Measurements from ENCODE around the gene PLEKHA8.

DNA sequence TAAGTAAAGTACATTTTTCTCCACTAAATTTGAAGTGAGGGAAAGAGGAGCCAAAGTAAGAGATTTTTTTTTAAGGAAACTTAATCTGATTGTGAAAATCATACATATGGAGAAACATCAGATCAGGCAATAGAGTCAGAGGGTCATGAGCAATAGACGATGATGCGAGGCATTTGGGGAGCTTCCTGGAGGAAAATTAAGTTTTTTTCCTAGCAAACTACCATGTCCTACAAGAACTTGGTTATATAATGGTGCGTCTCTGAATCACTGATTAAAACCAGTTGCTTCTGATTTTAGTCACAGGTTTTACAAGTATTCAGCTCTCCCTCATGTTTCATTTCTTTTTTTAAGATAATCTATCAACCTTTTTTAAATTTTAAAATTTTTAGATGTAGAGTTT lies 54.5 kb downstream of the PLEKHA8 start:
- TF ChIP-seq, protein P1, sequence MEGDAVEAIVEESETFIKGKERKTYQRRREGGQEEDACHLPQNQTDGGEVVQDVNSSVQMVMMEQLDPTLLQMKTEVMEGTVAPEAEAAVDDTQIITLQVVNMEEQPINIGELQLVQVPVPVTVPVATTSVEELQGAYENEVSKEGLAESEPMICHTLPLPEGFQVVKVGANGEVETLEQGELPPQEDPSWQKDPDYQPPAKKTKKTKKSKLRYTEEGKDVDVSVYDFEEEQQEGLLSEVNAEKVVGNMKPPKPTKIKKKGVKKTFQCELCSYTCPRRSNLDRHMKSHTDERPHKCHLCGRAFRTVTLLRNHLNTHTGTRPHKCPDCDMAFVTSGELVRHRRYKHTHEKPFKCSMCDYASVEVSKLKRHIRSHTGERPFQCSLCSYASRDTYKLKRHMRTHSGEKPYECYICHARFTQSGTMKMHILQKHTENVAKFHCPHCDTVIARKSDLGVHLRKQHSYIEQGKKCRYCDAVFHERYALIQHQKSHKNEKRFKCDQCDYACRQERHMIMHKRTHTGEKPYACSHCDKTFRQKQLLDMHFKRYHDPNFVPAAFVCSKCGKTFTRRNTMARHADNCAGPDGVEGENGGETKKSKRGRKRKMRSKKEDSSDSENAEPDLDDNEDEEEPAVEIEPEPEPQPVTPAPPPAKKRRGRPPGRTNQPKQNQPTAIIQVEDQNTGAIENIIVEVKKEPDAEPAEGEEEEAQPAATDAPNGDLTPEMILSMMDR (IDR thresholded peaks at IDR 0.05), result no peak
- TF ChIP-seq POLR2A (IDR thresholded peaks at IDR 0.05) (no peak), EP300 (IDR thresholded peaks at IDR 0.05) (no peak)

Data from tibial nerve (tissue), 4 donors.